OCI-LY3 (cell line): ENCODE data around the gene NTSR2.

Experiments used
- H2AFZ ChIP-seq: fragments of 200-600, 300-600 bp; shearing (Covaris generic); 2 replicates; pipeline ENCODE4 v1.6.0; 2014; ENCODE audit warnings: antibody characterized with exemption, low read depth, low read length
- H3K27ac ChIP-seq: fragments of 200-600, 300-600 bp; sonication (generic); 2 replicates; pipeline ENCODE4 v1.5.1; 2014; ENCODE audit warnings: mild to moderate bottlenecking, low read length, moderate library complexity, mixed read lengths
- H3K27me3 ChIP-seq: fragments of 200-600, 300-600 bp; sonication (generic); 2 replicates; pipeline ENCODE4 v1.6.1; 2014; ENCODE audit warnings: low read depth, low read length, mixed read lengths
- H3K36me3 ChIP-seq: fragments of 200-600, 300-600 bp; sonication (generic); replicated peaks from 2 replicates; pipeline ENCODE3; 2014; ENCODE audit warnings: low read depth, low read length, mixed read lengths
- H3K4me1 ChIP-seq: fragments of 300-600, 200-600 bp; sonication (generic); 2 replicates; pipeline ENCODE4 v1.6.1; 2014; ENCODE audit warnings: low read length, mixed read lengths
- H3K4me2 ChIP-seq: fragments of 200-600, 300-600 bp; sonication (generic); 2 replicates; pipeline ENCODE4 v1.6.1; 2014; ENCODE audit warnings: low read length, mixed read lengths
- H3K4me3 ChIP-seq: fragments of 300-600, 200-600 bp; sonication (generic); 2 replicates; pipeline ENCODE4 v1.5.1; 2014; ENCODE audit warnings: antibody characterized with exemption, mild to moderate bottlenecking, low read length, moderate library complexity
- H3K79me2 ChIP-seq: fragments of 300-600, 200-600 bp; shearing (Covaris generic); 2 replicates; pipeline ENCODE4 v1.6.1; 2014; ENCODE audit warnings: mild to moderate bottlenecking, low read length, mixed read lengths
- H3K9ac ChIP-seq: fragments of 300-600, 200-600 bp; shearing (Covaris generic); 2 replicates; pipeline ENCODE4 v1.6.0; 2014; ENCODE audit warnings: mild to moderate bottlenecking, low read length, moderate library complexity
- H3K9me3 ChIP-seq: fragments of 200-600, 300-600 bp; shearing (Covaris generic); 2 replicates; pipeline ENCODE4 v1.6.1; 2014; ENCODE audit warnings: low read length, mixed read lengths; ENCODE audit not compliant: insufficient read depth
- H4K20me1 ChIP-seq: fragments of 200-600, 300-600 bp; sonication (generic); 2 replicates; pipeline ENCODE4 v1.6.1; 2016; ENCODE audit warnings: low read length, mixed read lengths; ENCODE audit not compliant: insufficient read depth
- EZH2phosphoT487 ChIP-seq: fragments of 200-600 bp; shearing (Covaris generic); IDR thresholded peaks from 2 replicates; pipeline ENCODE4 v1.6.1; 2018; ENCODE audit warnings: antibody characterized with exemption, mixed run types, low read depth
- TF ChIP-seq, protein P1 (sequence below): fragments of 200-600, 300-600 bp; sonication (generic); IDR thresholded peaks from 2 replicates; pipeline ENCODE4 v1.5.1; 2014; ENCODE audit warnings: antibody characterized with exemption, low read length, low read depth

Gene NTSR2

DNA sequence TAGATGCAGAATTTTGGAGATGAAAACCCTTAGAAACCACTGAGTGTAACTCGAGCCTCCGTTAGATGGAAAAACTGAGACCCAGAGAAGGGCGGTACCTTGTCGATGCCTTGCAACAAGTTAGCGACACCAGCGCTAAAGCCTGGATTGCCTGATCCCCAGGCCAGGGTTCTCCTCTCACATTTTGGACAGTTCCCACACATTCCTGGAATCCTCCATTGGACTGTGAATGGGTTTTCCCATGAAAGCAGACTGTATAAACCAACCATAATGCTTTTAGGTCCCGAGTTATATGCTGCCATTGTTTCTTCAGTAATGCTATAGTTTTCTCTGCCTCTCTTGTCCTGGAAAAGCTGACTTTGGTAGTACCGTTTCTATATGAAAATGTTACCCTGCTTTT, 39.3 kb upstream of the NTSR2 start:
- Histone ChIP-seq H3K79me2 (no peaks in the 10 kb centered on the region), H4K20me1 (no peaks in the 10 kb centered on the region), H3K9me3 (no peaks in the 10 kb centered on the region), H3K27me3 (peaks cover 22% of the 10 kb centered on the region), H3K36me3 (no peaks in the 10 kb centered on the region), H3K27ac (no peak overlapping the region), H2AFZ (no peak overlapping the region), H3K9ac (no peak overlapping the region), H3K4me1 (no peaks in the 10 kb centered on the region), H3K4me3 (no peak overlapping the region), H3K4me2 (no peak overlapping the region)
- TF ChIP-seq, protein P1, sequence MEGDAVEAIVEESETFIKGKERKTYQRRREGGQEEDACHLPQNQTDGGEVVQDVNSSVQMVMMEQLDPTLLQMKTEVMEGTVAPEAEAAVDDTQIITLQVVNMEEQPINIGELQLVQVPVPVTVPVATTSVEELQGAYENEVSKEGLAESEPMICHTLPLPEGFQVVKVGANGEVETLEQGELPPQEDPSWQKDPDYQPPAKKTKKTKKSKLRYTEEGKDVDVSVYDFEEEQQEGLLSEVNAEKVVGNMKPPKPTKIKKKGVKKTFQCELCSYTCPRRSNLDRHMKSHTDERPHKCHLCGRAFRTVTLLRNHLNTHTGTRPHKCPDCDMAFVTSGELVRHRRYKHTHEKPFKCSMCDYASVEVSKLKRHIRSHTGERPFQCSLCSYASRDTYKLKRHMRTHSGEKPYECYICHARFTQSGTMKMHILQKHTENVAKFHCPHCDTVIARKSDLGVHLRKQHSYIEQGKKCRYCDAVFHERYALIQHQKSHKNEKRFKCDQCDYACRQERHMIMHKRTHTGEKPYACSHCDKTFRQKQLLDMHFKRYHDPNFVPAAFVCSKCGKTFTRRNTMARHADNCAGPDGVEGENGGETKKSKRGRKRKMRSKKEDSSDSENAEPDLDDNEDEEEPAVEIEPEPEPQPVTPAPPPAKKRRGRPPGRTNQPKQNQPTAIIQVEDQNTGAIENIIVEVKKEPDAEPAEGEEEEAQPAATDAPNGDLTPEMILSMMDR = no peak
- TF ChIP-seq EZH2phosphoT487 = no peak

DNA sequence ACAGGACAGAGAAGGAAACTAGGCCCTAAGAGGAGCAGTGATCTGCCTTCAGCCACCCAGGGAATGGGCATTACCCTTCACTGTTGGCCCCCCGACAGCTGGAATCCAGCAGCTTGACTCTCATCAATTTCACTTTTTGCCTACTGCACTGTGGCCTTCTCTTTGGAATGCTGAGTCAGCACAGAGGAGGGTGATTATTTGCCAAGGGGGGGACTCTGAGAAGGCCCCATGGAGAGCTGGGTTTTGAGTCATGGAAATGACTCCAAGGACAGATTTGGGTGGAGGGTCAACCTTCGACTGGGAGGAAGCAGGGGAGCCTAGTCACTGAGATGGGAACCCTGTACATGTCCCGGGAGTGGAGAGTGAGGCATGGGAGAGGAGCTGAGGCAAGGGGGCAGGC, 38.1 kb upstream of the NTSR2 start:
- Histone ChIP-seq H3K4me2 (no peak overlapping the region), H3K27ac (no peak overlapping the region), H3K36me3 (no peaks in the 10 kb centered on the region), H3K79me2 (no peaks in the 10 kb centered on the region), H3K9ac (no peak overlapping the region), H3K27me3 (peaks cover 22% of the 10 kb centered on the region), H3K4me3 (no peak overlapping the region), H3K4me1 (peaks cover 5% of the 10 kb centered on the region; the same call in 1 of the 2 replicates), H4K20me1 (no peaks in the 10 kb centered on the region), H2AFZ (no peak overlapping the region), H3K9me3 (no peaks in the 10 kb centered on the region)
- no peak for TF ChIP-seq EZH2phosphoT487
- TF ChIP-seq, protein P1 = no peak

DNA sequence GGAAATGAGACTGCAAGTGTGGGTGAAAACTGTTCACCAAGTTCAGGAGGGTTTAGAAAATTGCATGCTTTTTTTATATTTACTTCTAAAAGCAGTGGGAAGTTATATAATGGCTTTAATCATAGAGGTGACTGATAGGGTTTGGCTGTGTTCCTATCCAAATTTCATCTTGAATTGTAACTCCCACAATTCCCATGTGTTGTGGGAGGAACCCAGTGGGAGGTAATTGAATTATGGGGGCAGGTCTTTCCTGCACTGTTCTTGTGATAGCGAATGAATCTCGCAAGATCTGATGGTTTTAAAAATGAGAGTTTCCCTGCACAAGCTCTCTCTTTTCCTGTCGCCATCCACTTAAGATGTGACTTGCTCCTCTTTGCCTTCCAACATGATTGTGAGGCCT, 35.7 kb upstream of the NTSR2 start:
- Histone ChIP-seq H2AFZ (no peak overlapping the region), H3K4me1 (peaks cover 5% of the 10 kb centered on the region; the same call in 1 of the 2 replicates), H3K27ac (no peak overlapping the region), H3K36me3 (no peaks in the 10 kb centered on the region), H3K9ac (no peak overlapping the region), H3K79me2 (no peaks in the 10 kb centered on the region), H4K20me1 (no peaks in the 10 kb centered on the region), H3K27me3 (peaks cover 18% of the 10 kb centered on the region), H3K9me3 (no peaks in the 10 kb centered on the region), H3K4me2 (no peak overlapping the region), H3K4me3 (no peak overlapping the region)
- no peak for TF ChIP-seq EZH2phosphoT487
- TF ChIP-seq, protein P1 = no peak

DNA sequence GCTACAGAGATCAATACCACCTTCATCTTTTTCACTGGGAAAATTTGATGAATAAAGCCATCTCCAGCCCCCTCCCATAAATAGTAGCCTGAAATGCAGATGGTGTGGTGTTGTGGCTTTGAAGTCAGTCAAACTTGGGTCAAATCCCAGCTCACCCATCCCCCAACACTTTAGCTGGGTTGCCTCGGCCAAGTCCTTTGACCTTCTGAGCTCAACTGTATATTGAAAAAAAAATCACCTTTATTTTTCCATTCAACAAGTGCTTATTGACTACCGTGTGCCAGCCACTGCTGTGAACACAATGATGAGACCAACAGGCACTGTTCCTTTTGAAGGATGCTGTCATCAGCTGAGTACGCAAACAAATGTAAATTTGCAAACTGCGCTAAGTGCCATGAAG, 35.1 kb upstream of the NTSR2 start:
- Histone ChIP-seq H3K9me3 (no peaks in the 10 kb centered on the region), H3K4me1 (peaks cover 5% of the 10 kb centered on the region; the same call in 1 of the 2 replicates), H3K27ac (no peak overlapping the region), H3K9ac (no peak overlapping the region), H3K79me2 (no peaks in the 10 kb centered on the region), H3K4me3 (no peak overlapping the region), H3K27me3 (peaks cover 12% of the 10 kb centered on the region), H4K20me1 (no peaks in the 10 kb centered on the region), H2AFZ (no peak overlapping the region), H3K4me2 (no peak overlapping the region), H3K36me3 (no peaks in the 10 kb centered on the region)
- TF ChIP-seq, protein P1 = no peak
- TF ChIP-seq EZH2phosphoT487 = no peak
